WTC11 (cell line): ENCODE data around the gene ZNF326. TPM values are rescaled to one million over a fixed set of nuclear protein-coding genes. Genes with fewer than 3 reads are reported as not detected.

ENCODE experiments used
- ATAC-seq: fragments of 200-7000 bp; cut with Tn5 transposase; 2 replicates; pipeline ENCODE4 v1.10.0; 2021; ENCODE audit warnings: mild to moderate bottlenecking, moderate library complexity
- CTCF ChIA-PET: fragments of 300-600 bp; sonication (Branson Sonifier 250); formaldehyde crosslinking; loops from one replicate; lab custom pipeline; 2021; ENCODE audit warnings: antibody characterized with exemption; lab: Charles Lee
- POLR2A ChIA-PET: fragments of 350-600 bp; sonication (Branson Sonifier 250); formaldehyde crosslinking; loops from one replicate; lab custom pipeline; 2021; ENCODE audit warnings: antibody characterized with exemption; lab: Charles Lee
- DNase-seq: peaks from one replicate; pipeline ENCODE4 v3.0.0; 2021; ENCODE audit warnings: low spot score
- H3K27ac Mint-ChIP-seq: 2 replicates; pipeline ENCODE4 v1.8.0; 2021; ENCODE audit warnings: mixed read lengths
- H3K27me3 Mint-ChIP-seq: 2 replicates; pipeline ENCODE4 v1.8.0; 2021; ENCODE audit warnings: low read depth, mild to moderate bottlenecking, moderate library complexity, mixed read lengths
- H3K36me3 Mint-ChIP-seq: 2 replicates; pipeline ENCODE4 v1.8.0; 2021; ENCODE audit warnings: mixed read lengths
- H3K4me1 Mint-ChIP-seq: 2 replicates; pipeline ENCODE4 v1.8.0; 2022; ENCODE audit warnings: mixed read lengths
- H3K4me3 Mint-ChIP-seq: 2 replicates; pipeline ENCODE4 v1.8.0; 2021; ENCODE audit warnings: mild to moderate bottlenecking, moderate library complexity, mixed read lengths
- H3K9me3 Mint-ChIP-seq: 2 replicates; pipeline ENCODE4 v1.8.0; 2021; ENCODE audit warnings: mixed read lengths
- ATF2 ChIP-seq: sonication (generic); formaldehyde crosslinking; IDR thresholded peaks from 2 replicates; pipeline ENCODE4 v1.8.1; 2022; ENCODE audit warnings: low read depth, missing genetic modification reagents, borderline replicate concordance
- E2F4 ChIP-seq: sonication (generic); formaldehyde crosslinking; IDR thresholded peaks from 2 replicates; pipeline ENCODE4 v1.8.1; 2022; ENCODE audit warnings: low read depth, mild to moderate bottlenecking, moderate library complexity, missing genetic modification reagents, borderline replicate concordance
- ELF4 ChIP-seq: sonication (generic); formaldehyde crosslinking; IDR thresholded peaks from 2 replicates; pipeline ENCODE4 v1.8.1; 2022; ENCODE audit warnings: low read depth, mild to moderate bottlenecking, moderate library complexity, missing genetic modification reagents
- EMX1 ChIP-seq: fragments of 250-450 bp; sonication (Bioruptor Pico); IDR thresholded peaks from 2 replicates; pipeline ENCODE4 v1.8.0; 2021; ENCODE audit warnings: mild to moderate bottlenecking
- ETV6 ChIP-seq: sonication (generic); formaldehyde crosslinking; IDR thresholded peaks from 2 replicates; pipeline ENCODE4 v1.8.1; 2022; ENCODE audit warnings: mild to moderate bottlenecking, missing genetic modification reagents
- FOXJ3 ChIP-seq: sonication (generic); formaldehyde crosslinking; IDR thresholded peaks from 2 replicates; pipeline ENCODE4 v1.9.0; 2021; ENCODE audit warnings: missing genetic modification reagents, mild to moderate bottlenecking, borderline replicate concordance
- GRHL2 ChIP-seq: fragments of 250-450 bp; sonication (Bioruptor Pico); IDR thresholded peaks from 2 replicates; pipeline ENCODE4 v1.8.0; 2022; ENCODE audit warnings: mild to moderate bottlenecking, moderate library complexity; ENCODE audit not compliant: insufficient replicate concordance, severe bottlenecking
- GTF2I ChIP-seq: fragments of 250-450 bp; sonication (Bioruptor Pico); conservative IDR thresholded peaks from 2 replicates; pipeline ENCODE4 v1.4.0; 2021; ENCODE audit warnings: mild to moderate bottlenecking
- HMGA2 ChIP-seq: fragments of 250-450 bp; sonication (Bioruptor Pico); IDR thresholded peaks from 2 replicates; pipeline ENCODE4 v1.4.0; 2021; ENCODE audit warnings: mild to moderate bottlenecking, moderate library complexity
- IRF2 ChIP-seq: sonication (generic); formaldehyde crosslinking; IDR thresholded peaks from 2 replicates; pipeline ENCODE4 v1.8.0; 2022; ENCODE audit warnings: low read depth, missing genetic modification reagents, borderline replicate concordance
- JUN ChIP-seq: sonication (generic); formaldehyde crosslinking; IDR thresholded peaks from 2 replicates; pipeline ENCODE4 v1.8.0; 2023; ENCODE audit warnings: mild to moderate bottlenecking, missing genetic modification reagents
- KAT7 ChIP-seq: sonication (generic); formaldehyde crosslinking; IDR thresholded peaks from 2 replicates; pipeline ENCODE4 v1.8.1; 2023; ENCODE audit warnings: missing genetic modification reagents, mild to moderate bottlenecking, borderline replicate concordance
- MLX ChIP-seq: sonication (generic); formaldehyde crosslinking; IDR thresholded peaks from 2 replicates; pipeline ENCODE4 v1.8.1; 2023; ENCODE audit warnings: mild to moderate bottlenecking, missing genetic modification reagents, moderate library complexity
- NR1H2 ChIP-seq: sonication (generic); formaldehyde crosslinking; IDR thresholded peaks from 2 replicates; pipeline ENCODE4 v1.9.0; 2021; ENCODE audit warnings: mild to moderate bottlenecking, moderate library complexity, missing genetic modification reagents
- SMAD3 ChIP-seq: sonication (generic); formaldehyde crosslinking; IDR thresholded peaks from 2 replicates; pipeline ENCODE4 v1.8.0; 2022; ENCODE audit warnings: missing genetic modification reagents, mild to moderate bottlenecking, borderline replicate concordance
- SP1 ChIP-seq: sonication (generic); formaldehyde crosslinking; conservative IDR thresholded peaks from 2 replicates; pipeline ENCODE4 v1.8.1; 2022; ENCODE audit warnings: missing genetic modification reagents
- TEAD4 ChIP-seq: sonication (generic); formaldehyde crosslinking; IDR thresholded peaks from 2 replicates; pipeline ENCODE4 v1.8.0; 2022; ENCODE audit warnings: mild to moderate bottlenecking, missing genetic modification reagents
- USF2 ChIP-seq: sonication (generic); formaldehyde crosslinking; IDR thresholded peaks from 2 replicates; pipeline ENCODE4 v1.8.1; 2023; ENCODE audit warnings: mild to moderate bottlenecking, missing genetic modification reagents, moderate library complexity
- ZBTB43 ChIP-seq: sonication (generic); formaldehyde crosslinking; IDR thresholded peaks from 2 replicates; pipeline ENCODE4 v1.8.1; 2023; ENCODE audit warnings: mild to moderate bottlenecking, missing genetic modification reagents
- ZNF219 ChIP-seq: sonication (generic); formaldehyde crosslinking; IDR thresholded peaks from 2 replicates; pipeline ENCODE4 v1.8.0; 2023; ENCODE audit warnings: missing genetic modification reagents, mild to moderate bottlenecking, borderline replicate concordance
- ZSCAN18 ChIP-seq: fragments of 250-450 bp; sonication (Bioruptor Pico); IDR thresholded peaks from 2 replicates; pipeline ENCODE4 v2.1.2; 2022; ENCODE audit warnings: mild to moderate bottlenecking, moderate library complexity
- total RNA-seq: library from RNA; stranded (reverse); gene quantifications from 3 replicates; pipeline ENCODE4 v1.2.3, GENCODE V29; 2021
- TF ChIP-seq, protein P1 (sequence below): sonication (generic); formaldehyde crosslinking; IDR thresholded peaks from 2 replicates; pipeline ENCODE4 v1.8.1; 2022; ENCODE audit warnings: mild to moderate bottlenecking, moderate library complexity, missing genetic modification reagents
- TF ChIP-seq, protein P2 (sequence below): sonication (generic); formaldehyde crosslinking; IDR thresholded peaks from 2 replicates; pipeline ENCODE4 v1.8.0; 2023; ENCODE audit warnings: mild to moderate bottlenecking, missing genetic modification reagents

ZNF326 gene
- total RNA-seq, 1 experiment from 2014 or later: 32.7 TPM

DNA sequence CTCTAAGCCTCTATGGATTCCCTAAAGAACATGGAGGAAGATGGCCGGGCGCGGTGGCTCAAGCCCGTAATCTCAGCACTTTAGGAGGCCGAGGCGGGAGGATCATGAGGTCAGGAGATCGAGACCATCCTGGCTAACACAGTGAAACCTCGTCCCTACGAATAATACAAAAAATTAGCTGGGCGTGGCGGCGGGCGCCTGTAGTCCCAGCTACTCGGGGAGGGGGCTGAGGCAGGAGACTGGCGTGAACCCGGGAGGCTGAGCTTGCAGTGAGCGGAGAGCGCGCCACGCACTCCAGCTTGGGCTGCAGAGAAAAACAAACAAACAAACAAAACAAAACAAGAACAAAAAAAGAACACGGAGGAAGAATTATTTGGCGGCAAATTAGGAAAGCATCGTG, 5.8 kb upstream of the ZNF326 start:
- Mint-ChIP-seq H3K4me3 (no peak overlapping the region), H3K27me3 (no peaks in the 10 kb centered on the region), H3K36me3 (no peaks in the 10 kb centered on the region), H3K4me1 (peaks cover 26% of the 10 kb centered on the region), H3K27ac (no peak overlapping the region), H3K9me3 (no peaks in the 10 kb centered on the region; the same call in 1 of the 2 replicates)
- ATAC-seq (no peak), DNase-seq (no peak)
- no peak for TF ChIP-seq ELF4 (CRISPR knock-in tag)
- no peak for TF ChIP-seq NR1H2 (CRISPR knock-in tag)
- no peak for TF ChIP-seq GTF2I (CRISPR knock-in tag)
- TF ChIP-seq ETV6 (CRISPR knock-in tag): no peak
- no peak for TF ChIP-seq FOXJ3 (CRISPR knock-in tag)
- no peak for TF ChIP-seq E2F4
- no peak for TF ChIP-seq SP1
- no peak for TF ChIP-seq KAT7 (CRISPR knock-in tag)
- TF ChIP-seq MLX: no peak
- TF ChIP-seq, protein P1, sequence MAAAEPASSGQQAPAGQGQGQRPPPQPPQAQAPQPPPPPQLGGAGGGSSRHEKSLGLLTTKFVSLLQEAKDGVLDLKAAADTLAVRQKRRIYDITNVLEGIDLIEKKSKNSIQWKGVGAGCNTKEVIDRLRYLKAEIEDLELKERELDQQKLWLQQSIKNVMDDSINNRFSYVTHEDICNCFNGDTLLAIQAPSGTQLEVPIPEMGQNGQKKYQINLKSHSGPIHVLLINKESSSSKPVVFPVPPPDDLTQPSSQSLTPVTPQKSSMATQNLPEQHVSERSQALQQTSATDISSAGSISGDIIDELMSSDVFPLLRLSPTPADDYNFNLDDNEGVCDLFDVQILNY: no peak
- TF ChIP-seq, protein P2, sequence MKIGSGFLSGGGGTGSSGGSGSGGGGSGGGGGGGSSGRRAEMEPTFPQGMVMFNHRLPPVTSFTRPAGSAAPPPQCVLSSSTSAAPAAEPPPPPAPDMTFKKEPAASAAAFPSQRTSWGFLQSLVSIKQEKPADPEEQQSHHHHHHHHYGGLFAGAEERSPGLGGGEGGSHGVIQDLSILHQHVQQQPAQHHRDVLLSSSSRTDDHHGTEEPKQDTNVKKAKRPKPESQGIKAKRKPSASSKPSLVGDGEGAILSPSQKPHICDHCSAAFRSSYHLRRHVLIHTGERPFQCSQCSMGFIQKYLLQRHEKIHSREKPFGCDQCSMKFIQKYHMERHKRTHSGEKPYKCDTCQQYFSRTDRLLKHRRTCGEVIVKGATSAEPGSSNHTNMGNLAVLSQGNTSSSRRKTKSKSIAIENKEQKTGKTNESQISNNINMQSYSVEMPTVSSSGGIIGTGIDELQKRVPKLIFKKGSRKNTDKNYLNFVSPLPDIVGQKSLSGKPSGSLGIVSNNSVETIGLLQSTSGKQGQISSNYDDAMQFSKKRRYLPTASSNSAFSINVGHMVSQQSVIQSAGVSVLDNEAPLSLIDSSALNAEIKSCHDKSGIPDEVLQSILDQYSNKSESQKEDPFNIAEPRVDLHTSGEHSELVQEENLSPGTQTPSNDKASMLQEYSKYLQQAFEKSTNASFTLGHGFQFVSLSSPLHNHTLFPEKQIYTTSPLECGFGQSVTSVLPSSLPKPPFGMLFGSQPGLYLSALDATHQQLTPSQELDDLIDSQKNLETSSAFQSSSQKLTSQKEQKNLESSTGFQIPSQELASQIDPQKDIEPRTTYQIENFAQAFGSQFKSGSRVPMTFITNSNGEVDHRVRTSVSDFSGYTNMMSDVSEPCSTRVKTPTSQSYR (CRISPR knock-in tag): no peak
- TF ChIP-seq HMGA2 (CRISPR knock-in tag): no peak
- TF ChIP-seq JUN (CRISPR knock-in tag): no peak
- TF ChIP-seq TEAD4 (CRISPR knock-in tag): no peak
- TF ChIP-seq ZBTB43: no peak
- TF ChIP-seq EMX1 (CRISPR knock-in tag): no peak
- no peak for TF ChIP-seq USF2
- CTCF ChIA-PET: interaction anchor here (1.5 kb wide), 1 partner anchor 226 kb away, joined by 6 read pairs; no protein-coding TSS in a partner anchor
- POLR2A ChIA-PET: no interaction called here

DNA sequence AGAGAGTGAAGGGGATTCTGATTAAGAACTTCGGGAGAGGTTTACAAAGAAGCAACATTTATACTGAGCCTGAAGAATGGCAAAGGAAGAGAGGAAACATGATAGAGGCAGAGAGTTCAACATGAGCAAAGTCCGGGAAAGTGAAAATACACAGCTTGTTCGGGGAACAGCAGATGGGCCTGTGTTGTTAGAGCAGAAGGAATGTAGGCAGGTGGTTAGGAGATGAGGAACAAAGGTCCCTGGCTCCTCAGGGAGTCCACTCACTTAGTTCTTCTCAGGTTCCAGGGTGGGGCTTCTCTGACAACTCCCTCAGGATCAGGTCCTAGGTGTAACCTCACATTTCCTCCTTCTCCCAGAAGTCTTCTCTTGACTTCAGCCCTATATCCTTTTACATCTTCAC, 5.1 kb upstream of the ZNF326 start:
- POLR2A ChIA-PET: no interaction called here
- Mint-ChIP-seq H3K36me3 (no peaks in the 10 kb centered on the region), H3K27ac (no peak overlapping the region), H3K4me1 (peaks cover 28% of the 10 kb centered on the region), H3K9me3 (no peaks in the 10 kb centered on the region; the same call in 1 of the 2 replicates), H3K27me3 (no peaks in the 10 kb centered on the region), H3K4me3 (no peak overlapping the region)
- CTCF ChIA-PET: interaction anchor here (2.5 kb wide), 1 partner anchor 146 kb away, joined by 9 read pairs; no protein-coding TSS in a partner anchor
- DNase-seq (no peak), ATAC-seq (peak; percentile 7)
- no peak for TF ChIP-seq IRF2 (CRISPR knock-in tag)
- no peak for TF ChIP-seq ZBTB43
- TF ChIP-seq NR1H2 (CRISPR knock-in tag): no peak
- TF ChIP-seq ZSCAN18 (CRISPR knock-in tag): no peak
- no peak for TF ChIP-seq SMAD3
- no peak for TF ChIP-seq GRHL2
- no peak for TF ChIP-seq TEAD4 (CRISPR knock-in tag)
- no peak for TF ChIP-seq ZNF219
- TF ChIP-seq ATF2: no peak
